Fibroblast of gingiva (primary cell): ENCODE measurements around the gene TEX261.
A peak's percentile ranks its signal among the peaks of the same experiment; 100 is the strongest.

Experiments
- DNase-seq: peaks from one replicate; pipeline ENCODE4 v3.0.0-alpha.2; 2011; ENCODE audit warnings: low read depth

TEX261 gene

GRCh38 chr2:70959271-70959761 is 35.4 kb downstream of the TEX261 start:
- DNase-seq = no peak

- DNase-seq = no peak
These were observed 35.9 kb downstream of the TEX261 start for GRCh38 chr2:70958759-70959158.

GRCh38 chr2:70957798-70958197 is 36.9 kb downstream of the TEX261 start:
- DNase-seq = no peak

GRCh38 chr2:70956141-70956540 is 38.5 kb downstream of the TEX261 start:
- DNase-seq = no peak

- DNase-seq = no peak
These were observed 39.8 kb downstream of the TEX261 start for GRCh38 chr2:70954886-70955285.

GRCh38 chr2:70949086-70949485 is 45.6 kb downstream of the TEX261 start:
- DNase-seq = no peak

GRCh38 chr2:70948337-70949003 is 46.2 kb downstream of the TEX261 start:
- peak; percentile 62 for DNase-seq

- peak; percentile 15 for DNase-seq
These were observed 47.0 kb downstream of the TEX261 start for GRCh38 chr2:70947556-70948184.

- DNase-seq = peak; percentile 32
These were observed 47.7 kb downstream of the TEX261 start for GRCh38 chr2:70946832-70947442.

- DNase-seq = no peak
These were observed 50.5 kb downstream of the TEX261 start for GRCh38 chr2:70944111-70944690.

- no peak for DNase-seq
These were observed 51.3 kb downstream of the TEX261 start for GRCh38 chr2:70943205-70943871.

GRCh38 chr2:70942396-70943204 is 52.1 kb downstream of the TEX261 start:
- no peak for DNase-seq

GRCh38 chr2:70941701-70942100 is 53.0 kb downstream of the TEX261 start:
- no peak for DNase-seq

- no peak for DNase-seq
These were observed 53.5 kb downstream of the TEX261 start for GRCh38 chr2:70941186-70941585.

- no peak for DNase-seq
These were observed 54.7 kb downstream of the TEX261 start for GRCh38 chr2:70939839-70940580.

GRCh38 chr2:70939001-70939838 is 55.5 kb downstream of the TEX261 start:
- DNase-seq = no peak

GRCh38 chr2:70938586-70938950 is 56.1 kb downstream of the TEX261 start:
- no peak for DNase-seq

GRCh38 chr2:70937866-70938585 is 56.6 kb downstream of the TEX261 start:
- no peak for DNase-seq
